Islet precursor cell (in vitro differentiated cells): ENCODE measurements around the gene CCDC92.

Experiments used
- DNase-seq: peaks from one replicate; pipeline ENCODE4 v3.0.0-alpha.2; 2018

Gene CCDC92, protein sequence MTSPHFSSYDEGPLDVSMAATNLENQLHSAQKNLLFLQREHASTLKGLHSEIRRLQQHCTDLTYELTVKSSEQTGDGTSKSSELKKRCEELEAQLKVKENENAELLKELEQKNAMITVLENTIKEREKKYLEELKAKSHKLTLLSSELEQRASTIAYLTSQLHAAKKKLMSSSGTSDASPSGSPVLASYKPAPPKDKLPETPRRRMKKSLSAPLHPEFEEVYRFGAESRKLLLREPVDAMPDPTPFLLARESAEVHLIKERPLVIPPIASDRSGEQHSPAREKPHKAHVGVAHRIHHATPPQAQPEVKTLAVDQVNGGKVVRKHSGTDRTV

DNA sequence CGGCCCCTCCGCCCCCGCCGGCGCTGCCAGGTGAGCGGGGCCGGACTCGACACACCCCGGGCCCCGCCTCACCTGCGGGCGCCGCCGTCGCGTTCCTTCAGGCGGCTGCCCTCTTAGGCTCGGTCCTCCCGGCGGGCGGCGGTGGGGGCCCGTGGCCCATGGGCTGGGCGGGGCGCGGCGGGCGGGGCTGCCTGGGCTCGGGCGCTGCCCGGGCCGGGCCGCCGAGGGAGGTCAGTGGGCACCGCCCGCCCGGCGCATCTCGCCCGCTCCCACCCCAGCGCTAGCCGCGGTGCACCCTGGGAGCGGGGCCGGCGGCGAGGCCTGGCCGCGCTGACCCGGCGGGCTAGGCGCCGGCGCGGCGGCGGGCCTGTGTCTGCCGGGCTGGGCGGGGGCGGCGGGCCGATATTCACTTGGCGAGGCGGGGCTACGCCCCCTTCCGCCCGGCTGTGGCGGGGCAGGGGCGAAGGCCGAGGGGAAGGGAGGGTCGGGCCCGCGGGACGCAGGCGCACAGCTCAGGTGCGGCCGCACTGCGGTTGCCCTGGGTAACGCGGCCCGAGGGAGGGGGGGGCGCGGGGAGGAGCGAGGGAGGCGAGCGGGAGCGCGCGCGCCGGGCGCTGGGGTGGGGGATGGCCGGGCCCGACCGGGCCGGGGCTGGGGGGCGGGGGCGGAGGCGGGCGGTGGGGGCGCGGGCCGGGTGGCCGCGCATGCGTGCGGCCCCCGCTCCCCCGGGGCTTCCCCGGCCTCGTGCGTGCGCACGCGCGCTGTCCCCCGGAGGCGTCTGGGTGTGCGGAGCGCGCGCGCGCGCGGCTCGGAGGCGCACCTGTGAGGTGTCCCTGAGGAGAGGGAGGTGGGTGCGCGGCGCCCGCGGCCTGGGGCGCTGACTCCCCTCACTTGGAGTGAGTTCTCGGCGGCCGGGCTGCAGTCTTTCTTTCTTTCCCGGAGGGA lies at the start of gene CCDC92, which contains the start of gene ZNF664:
Gene CCDC92, minus strand, starts transcription at position 375 of the 945 bp plus-strand sequence. CDS start 28,526 bp downstream, outside the sequence.
Gene ZNF664, plus strand, starts transcription at position 759 of the 945 bp plus-strand sequence. CDS start 38,930 bp downstream, outside the sequence.
- peak; percentile 99 for DNase-seq

DNA sequence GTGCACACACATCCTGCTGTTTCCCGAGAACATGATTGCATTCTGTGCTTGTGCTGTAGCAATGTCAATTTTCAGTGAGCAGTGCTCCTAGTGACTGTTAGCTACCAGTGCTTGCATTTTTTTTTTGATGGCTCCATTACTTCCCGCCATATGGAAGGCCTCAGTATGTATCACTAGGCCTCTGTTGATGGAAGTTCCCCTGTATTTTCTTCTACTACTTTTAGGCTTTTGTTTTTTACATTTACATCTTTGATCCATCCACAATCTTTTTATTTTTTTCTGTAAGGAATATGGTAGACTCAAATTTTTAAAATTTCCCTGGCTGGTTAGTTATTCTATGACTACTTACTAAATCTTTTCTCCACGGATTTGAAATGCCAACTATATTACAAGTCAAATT lies 49.5 kb upstream of the CCDC92 start:
- no peak for DNase-seq

DNA sequence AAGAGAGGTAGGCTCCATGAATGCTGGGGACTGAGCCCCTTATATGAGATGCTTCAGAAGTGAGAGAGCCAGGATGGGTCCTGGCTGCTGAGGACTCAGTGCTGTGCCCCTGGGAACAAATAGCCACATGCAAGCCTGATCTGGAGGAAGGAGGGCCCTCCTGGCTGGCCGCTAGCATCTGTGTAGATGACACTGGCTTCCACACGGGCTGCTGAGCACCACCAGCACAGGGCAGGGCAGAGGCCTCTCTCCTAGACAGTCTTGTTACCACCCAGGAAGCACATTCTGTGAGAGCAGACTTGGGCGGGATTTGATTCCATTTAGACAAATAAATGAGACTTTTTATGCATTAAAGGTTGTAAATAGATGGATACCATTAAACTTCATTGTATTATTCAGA lies 48.4 kb upstream of the CCDC92 start:
- no peak for DNase-seq

DNA sequence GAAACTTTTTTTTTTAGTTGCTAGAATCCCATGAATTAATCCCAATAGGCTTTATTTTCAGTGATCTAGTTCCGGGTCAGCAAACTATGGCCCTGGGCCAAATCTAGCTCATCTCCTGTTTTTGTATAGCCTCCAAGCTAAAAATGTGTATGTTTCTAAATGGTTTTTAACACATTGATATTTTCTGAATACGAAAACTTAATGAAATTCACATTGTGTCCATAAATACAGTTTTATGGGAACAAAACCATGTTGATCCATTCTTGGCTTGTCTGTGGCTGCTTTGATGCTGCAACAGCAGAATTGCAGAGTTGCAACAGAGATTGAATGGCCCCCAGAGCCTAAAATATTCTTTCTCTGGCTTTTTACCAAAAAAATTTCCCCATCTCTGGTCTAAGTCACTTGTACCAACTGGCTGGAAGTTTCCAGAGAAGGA lies 47.9 kb upstream of the CCDC92 start:
- DNase-seq: no peak

DNA sequence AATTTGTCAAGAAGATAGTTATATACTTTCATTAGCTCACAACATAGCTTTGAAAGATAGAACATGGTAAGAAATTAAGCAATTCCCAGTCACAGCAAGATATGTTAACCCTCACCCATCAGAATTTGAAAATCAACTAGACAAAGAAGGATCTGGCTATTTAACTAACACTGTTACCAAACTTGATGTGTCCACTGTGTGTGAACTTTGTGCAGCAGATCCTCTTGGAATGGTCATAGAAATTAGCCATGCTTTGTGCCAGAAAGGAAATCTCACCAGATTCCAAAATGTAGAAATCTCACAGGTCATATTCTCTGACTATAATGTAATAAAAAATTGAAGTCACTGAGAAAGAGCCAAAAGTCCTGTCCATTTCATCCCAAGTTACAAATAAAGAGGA lies 46.5 kb upstream of the CCDC92 start:
- DNase-seq: no peak

DNA sequence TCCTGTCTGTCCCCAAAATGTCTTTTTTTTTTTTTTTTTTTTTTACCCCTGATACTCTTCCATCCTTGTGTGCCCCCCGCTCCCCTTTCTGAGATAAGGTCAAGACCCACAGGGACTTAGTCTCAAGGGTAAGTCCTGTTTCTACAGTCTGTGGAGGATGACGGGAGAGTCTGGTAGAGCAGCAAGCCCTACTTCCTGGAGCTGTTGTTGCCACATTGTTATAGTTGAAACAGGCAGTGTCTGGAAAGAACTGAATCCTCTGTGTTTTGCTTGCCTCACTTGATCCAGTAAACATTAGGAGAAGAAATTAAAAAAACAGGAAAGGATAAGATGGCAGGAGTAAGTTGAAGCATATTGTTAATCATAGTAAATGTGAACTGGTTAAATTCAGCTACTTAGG lies 45.9 kb upstream of the CCDC92 start:
- no peak for DNase-seq

DNA sequence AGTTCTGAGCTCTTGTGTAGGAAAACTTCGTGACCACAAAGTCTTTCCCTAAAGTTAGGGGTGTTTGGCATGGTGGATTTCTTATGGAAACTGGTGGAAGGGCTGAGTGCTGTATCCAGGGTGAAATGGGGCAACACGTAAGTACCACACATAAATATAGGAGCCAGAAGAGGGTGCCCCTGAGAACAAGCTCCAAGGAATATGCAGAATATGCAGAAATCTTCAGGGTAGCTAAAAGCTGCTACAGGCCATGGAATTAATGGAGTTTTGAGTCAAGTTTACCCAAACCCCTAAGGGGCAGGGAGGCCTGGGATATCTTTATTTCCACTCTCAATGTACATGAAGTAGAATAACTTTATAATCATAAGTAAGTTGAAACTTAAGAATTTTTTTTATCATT lies 44.4 kb upstream of the CCDC92 start:
- no peak for DNase-seq

DNA sequence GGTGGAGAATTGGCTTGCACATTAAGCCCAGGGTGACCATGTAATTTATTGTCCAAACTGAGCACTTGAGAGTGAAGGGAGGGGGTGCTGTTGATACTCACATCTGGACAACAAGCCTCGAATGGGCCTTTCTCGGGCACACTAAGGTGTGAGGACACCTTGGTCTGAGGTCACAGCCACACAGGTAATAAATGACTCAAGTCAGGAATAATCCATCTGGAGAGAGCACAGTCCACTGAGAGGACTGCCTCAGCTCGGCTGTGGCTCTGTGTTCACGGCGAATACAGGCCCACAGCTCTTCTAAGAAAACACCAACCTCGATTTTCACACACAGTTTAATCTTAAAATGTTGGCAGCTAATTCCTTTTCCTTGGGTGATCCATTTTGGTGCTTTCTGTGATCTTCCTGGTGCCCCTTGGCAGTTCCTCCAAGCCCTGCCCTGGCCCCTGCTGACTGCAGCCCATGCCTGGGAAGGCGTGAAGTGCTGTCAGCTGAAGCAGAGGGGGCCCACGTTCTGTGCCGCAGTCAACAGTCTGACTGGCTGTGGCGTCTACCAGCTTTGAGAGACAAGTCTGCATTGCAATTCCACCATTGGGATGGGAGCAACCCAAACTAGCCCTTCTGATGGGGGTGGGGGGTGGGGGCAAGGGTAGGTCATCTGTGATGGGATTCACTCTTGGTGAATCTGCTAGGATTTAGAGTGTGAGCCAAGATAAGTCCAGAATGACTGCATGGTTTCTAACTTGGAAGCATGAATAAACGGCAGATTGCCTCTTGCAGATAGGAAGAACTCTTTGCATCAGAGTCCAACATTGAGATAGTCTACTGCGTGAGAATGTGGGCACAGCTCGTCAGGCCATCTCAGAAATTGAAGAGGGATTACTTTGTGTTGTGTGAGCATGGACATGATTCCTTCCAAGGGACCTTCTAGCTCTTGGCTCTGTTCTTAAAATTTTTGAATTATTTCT lies 43.1 kb upstream of the CCDC92 start:
- no peak for DNase-seq

DNA sequence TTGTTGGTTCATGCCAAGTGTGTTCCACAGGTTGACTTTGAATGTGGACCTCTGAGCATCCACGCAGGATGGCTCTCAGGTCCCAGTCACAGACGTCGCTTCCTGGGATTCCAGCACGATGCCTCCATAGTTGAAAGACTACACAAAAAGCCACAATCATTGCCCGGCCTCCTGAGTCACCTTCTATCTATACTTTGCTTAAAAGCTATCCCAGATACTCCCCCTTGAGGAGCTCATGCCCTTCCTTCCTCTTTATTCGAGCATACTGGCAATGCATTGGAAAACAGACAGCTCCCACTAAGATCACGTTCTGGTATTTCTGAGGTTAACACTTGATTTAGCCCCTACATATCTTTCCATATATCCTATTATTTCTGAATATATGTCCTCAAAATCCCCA lies 40.4 kb upstream of the CCDC92 start:
- DNase-seq: no peak

DNA sequence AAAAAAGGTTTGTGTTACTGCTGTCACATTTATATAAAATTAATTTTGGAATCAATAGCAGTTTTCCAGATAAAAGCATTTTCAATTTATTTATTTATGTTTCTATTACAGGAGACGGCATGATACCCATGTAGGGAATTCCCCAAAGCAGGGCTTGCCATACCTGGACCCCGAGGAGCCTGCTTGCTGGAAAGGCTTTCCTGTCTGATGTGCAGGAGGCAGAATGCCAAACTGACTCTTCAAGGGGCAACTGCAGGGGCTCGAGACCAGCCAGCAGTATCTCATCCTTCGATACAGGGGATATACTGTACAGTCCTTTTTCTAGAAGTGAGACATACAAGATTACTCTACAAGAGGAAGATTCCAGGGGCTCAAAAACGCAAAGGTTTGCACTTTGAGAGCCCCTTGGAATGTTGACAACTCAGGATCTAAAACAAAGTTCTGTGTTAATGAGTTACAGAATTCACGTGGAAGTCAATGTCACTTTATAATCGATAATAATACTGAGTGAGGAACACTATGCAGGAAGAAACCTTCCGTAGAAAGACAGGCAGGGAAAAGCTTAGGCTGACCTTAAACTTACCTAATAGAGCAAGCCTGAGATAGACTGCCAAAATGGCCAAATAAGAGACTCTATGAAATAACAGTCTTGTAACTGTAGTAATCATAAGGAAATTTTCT lies 38.9 kb upstream of the CCDC92 start:
- DNase-seq: no peak

DNA sequence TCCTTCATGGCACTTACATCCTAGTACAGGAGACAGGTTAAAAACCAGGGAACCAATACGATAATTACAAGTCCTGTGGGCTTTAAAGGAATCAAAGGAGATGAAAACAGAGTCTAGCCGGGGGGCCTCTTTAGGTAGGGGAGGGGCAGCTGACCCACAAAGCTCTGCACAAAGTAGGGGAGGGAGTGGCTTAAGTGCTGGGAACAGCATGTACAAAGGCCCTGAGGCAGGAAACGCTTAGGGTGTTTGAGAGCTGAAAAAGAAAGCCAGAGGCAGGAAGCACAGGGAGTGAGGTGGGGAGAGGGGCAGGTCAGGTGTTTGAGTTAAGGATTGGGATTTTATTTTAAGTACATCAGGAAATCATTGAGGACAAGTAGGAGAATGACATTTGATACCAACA lies 38.1 kb upstream of the CCDC92 start:
- DNase-seq: no peak

DNA sequence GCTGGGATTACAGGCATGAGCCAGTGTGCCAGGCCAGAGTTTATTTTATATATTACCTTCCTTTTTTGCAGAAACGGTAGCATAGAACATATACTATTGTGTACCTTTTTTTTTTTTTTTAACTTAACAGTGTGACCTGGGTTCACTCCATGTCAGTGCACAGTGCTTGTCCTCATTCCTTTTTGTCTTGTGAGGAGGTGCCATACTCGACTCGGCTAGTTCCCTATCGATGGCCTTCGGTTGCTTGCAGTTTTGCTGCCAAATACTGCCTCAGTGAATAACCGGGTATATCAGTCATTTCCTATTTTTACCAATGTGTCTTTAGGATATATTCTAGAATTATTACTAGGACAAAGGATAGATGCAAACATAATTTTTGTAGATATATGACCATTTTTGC lies 37.1 kb upstream of the CCDC92 start:
- DNase-seq: no peak

DNA sequence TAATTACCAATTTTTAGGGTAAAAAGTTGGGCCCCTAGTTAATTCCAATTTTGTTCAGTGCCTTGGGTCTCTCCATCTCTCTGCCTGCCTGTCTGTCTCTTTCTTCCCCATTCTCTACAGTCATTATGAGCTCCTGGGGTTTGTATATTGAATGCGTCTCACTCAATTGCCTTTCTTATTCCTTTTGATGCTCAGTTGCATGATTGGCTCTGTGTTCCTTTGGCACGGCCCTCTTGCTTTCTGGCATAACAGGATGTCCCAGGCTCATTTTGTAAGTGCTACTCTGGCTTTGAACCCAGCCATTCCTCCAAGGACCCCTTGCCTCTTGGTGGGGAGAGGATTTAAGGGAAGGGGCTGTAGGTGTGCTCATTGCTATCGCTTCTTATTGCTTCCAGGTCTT lies 36.0 kb upstream of the CCDC92 start:
- no peak for DNase-seq

DNA sequence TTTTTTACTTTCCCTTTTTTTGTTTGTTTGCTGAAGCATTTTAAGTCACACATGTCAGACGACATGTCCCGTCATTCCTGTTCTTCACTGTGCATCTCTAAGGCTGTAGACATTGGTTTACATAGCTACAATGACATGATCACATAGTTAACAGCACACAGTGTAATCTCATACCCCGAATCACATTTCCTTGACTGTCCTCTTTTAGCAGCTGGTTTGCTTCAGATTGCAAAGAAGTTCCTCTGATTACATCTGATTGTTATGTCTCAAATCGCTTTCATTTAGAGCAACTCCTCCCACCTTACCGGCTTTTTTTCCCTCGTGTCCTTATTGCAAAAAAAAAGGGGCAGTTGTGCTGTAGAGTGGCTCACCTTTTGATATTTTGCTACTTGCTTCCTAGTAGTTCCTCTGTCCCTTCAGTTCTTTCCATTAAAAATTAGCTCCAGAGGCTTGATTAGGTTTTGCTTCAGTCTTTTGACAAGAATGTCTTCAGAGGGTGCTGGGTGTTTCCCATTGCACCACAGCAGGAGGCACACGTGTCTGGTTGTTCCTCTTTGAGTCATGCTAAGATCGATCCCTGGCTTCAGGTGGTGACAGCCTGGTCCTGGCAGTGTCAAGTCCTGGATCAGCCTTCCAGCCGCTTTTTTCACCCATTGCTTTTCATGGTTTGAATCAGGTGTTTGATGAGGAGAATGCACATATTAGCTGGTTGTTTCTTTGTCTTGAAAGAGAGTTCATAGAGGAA lies 35.4 kb upstream of the CCDC92 start:
- DNase-seq: no peak

DNA sequence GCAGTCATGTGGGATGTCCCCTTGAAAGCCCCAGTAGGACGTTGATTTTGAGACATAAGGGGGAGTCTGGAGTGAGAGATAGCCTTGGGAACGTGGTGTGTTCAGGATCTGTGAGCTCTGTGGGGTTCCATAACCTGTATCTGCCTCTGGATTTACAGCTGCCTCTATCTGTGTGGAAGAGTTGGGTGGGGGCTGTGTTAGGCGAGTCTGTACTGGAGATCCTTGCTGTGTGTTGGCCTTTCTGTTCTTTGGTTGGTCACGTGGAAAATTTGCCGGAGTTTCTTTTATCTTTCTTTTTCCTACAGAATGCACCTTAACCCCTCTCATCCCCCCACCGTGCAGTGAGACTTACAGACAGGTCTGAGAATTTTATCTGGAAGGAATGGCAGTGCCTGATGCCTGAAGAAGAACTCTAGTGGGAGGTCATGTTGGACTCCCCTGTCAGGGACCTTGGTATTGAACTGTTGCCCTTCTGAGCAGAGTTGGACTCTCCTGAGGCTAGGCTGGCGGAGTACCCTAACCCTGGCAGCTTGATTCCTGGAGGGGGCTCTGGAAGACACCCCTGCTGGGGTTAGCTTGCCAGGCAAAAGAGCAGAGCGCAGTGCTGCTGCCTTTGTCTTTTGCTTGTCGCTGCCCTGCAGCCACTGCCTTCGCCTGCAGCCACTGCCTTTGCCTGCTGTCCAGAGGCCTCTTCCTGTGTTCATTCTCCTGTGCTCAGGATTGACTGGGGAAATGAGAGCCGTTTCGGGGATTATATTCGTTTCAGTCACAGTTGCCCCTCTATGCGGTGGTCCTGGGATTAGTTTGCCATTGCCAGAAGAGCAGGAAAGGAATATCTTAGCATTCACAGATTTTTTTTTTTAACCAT lies 34.4 kb upstream of the CCDC92 start:
- no peak for DNase-seq

DNA sequence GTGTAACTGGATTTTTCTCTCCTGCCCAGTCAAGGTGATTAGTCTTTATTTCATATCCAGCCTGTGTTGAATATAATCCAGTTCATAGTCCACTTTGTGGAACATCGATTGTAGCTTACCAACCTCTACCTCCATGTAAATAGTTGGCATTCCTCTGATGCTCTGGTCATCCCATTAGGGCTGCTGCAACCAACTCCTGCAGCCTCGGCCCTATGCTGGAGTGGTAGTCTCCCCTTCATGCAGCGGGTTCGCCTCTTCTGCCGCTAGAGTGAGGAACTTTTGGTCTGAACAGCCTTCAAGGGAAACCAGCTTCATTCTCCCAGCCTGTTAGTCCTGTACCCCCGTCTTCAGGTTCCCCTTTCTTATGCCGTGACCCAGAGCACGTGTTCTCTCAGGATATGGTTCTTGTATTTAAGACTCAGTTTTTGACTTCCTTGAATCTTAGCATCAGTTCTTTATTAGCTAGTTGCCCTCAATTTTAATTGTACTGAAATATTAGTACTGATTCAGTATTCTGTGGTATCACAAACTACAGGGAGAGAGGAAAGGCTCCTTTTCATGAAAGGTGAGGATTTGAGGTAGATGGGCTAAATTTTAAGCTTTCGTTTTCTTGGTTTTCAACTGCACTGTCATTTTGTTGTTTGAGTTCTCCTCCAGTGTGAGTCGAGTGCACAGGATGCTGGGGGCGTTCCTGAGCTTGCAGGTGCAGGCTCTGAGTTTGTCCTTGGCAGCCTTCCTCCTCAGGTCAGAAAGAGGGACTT lies 33.6 kb upstream of the CCDC92 start:
- no peak for DNase-seq

DNA sequence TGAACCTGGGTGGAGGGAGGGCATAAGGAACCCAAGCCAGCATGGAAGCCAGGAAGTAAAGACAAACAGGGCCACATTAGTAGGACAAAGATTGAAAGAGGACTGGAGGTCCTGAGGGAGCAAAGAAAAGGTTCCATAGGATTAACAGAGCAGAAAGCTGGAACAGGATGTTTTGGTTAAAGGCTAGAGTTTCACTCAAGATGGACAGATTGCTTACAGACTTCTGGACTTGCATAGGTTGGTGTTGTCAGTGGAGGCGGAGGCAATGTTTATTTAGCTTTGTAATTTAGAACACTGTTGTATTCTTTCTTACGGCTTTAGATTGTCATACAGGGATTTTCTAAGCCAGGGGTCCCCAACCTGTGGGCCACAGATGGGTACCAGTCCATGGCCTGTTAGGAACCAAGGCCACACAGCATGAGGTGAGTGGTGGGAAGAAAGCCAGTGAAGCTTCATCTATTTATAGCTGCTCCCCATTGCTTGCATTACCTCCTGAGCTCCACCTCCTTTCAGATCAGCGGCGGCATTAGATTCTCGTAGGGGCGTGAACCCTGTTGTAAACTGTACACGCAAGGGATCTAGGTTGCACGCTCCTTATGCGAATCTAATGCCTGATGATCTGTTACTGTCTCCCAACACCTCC lies 31.7 kb upstream of the CCDC92 start:
- DNase-seq: no peak

DNA sequence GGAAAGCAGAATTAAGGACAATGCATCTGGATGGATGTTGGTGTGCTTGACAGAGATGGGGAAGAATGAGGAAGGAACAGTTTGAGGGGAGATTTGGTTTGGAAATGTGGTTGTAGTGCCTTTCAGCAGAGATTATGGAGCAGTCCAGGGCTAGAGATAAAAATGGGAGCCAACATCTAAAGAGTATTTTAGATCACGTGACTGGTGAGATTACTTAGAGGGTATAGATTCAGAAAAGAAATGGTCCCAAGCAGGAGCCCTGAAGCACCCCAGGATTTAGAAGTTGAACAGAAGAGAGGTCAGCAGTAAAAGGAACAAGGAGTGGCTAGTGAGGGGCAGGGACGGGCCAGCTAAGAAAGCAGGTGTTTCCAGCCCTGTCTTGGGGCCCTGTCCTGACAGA lies 30.0 kb upstream of the CCDC92 start:
- peak; percentile 41 for DNase-seq
